ENCODE data around the gene UBE2E2. TPM values are rescaled to one million over a fixed set of nuclear protein-coding genes. Genes with fewer than 3 reads are reported as not detected.

Gene UBE2E2
- total RNA-seq, 4 donors from 2014 or later, result 7.9 to 44.7 (median 26.6) TPM

GRCh38 chr3:23459889-23460546 is 256.9 kb downstream of the UBE2E2 start:
- H3K27me3 ChIP-seq, result no peaks in the 10 kb centered on the region
- intact Hi-C loops (cut with DNase I; ENCODE audit: low total_unique reads) (no loop called here), in situ Hi-C loops (cut with MboI; ENCODE audit: low sequenced_read_pairs in 4 of 4) (no loop called here)
- peak overlapping the region in 3 of 4 donors; percentile 57 to 77 (median 64) for H3K27ac ChIP-seq
- no peaks in the 10 kb centered on the region for H3K36me3 ChIP-seq
- no peaks in the 10 kb centered on the region for H3K9me3 ChIP-seq
- peaks cover 30 to 50% of the 10 kb centered on the region in 2 donors for H3K4me1 ChIP-seq
- TF ChIP-seq CTCF (IDR thresholded peaks at IDR 0.05 in 4 of 5, conservative IDR thresholded peaks at IDR 0.05 in 1 of 5) (no peak), POLR2A (IDR thresholded peaks at IDR 0.05) (no peak)
- peak overlapping the region in 3 of 4 donors; percentile 7 to 26 (median 11) for H3K4me3 ChIP-seq
- ATAC-seq, result peak; percentile 87 to 93
- DNase-seq, result peak; percentile 26 to 45

- in situ Hi-C loops (cut with MboI; ENCODE audit: low sequenced_read_pairs in 4 of 4) (no loop called here), intact Hi-C loops (cut with DNase I; ENCODE audit: low total_unique reads) (no loop called here)
- Histone ChIP-seq H3K27me3 (no peaks in the 10 kb centered on the region), H3K36me3 (no peaks in the 10 kb centered on the region), H3K4me1 (peaks cover 30 to 47% of the 10 kb centered on the region in 2 donors), H3K27ac (no peak overlapping the region), H3K9me3 (no peaks in the 10 kb centered on the region), H3K4me3 (no peak overlapping the region)
- no peak for DNase-seq
- no peak for ATAC-seq
- TF ChIP-seq CTCF (IDR thresholded peaks at IDR 0.05 in 4 of 5, conservative IDR thresholded peaks at IDR 0.05 in 1 of 5), result no peak
- no peak for TF ChIP-seq POLR2A (IDR thresholded peaks at IDR 0.05)
These were observed 257.9 kb downstream of the UBE2E2 start for GRCh38 chr3:23461069-23461468.

- DNase-seq (no peak), ATAC-seq (no peak)
- Histone ChIP-seq H3K9me3 (no peaks in the 10 kb centered on the region), H3K27me3 (no peaks in the 10 kb centered on the region), H3K4me3 (no peak overlapping the region), H3K4me1 (peaks cover 29 to 48% of the 10 kb centered on the region in 2 donors), H3K27ac (no peak overlapping the region), H3K36me3 (no peaks in the 10 kb centered on the region)
- TF ChIP-seq CTCF (IDR thresholded peaks at IDR 0.05 in 4 of 5, conservative IDR thresholded peaks at IDR 0.05 in 1 of 5) (no peak), POLR2A (IDR thresholded peaks at IDR 0.05) (no peak)
- intact Hi-C loops (cut with DNase I; ENCODE audit: low total_unique reads), result no loop called here
- in situ Hi-C loops (cut with MboI; ENCODE audit: low sequenced_read_pairs in 4 of 4), result no loop called here
These were observed 260.7 kb downstream of the UBE2E2 start for GRCh38 chr3:23463791-23464190.

GRCh38 chr3:23465569-23465968 is 262.4 kb downstream of the UBE2E2 start:
- H3K4me1 ChIP-seq, result peaks cover 27 to 48% of the 10 kb centered on the region in 2 donors
- intact Hi-C loops (cut with DNase I; ENCODE audit: low total_unique reads) (no loop called here), in situ Hi-C loops (cut with MboI; ENCODE audit: low sequenced_read_pairs in 4 of 4) (no loop called here)
- H3K27ac ChIP-seq, result no peak overlapping the region
- H3K4me3 ChIP-seq, result no peak overlapping the region
- DNase-seq (no peak), ATAC-seq (no peak)
- no peaks in the 10 kb centered on the region for H3K36me3 ChIP-seq
- TF ChIP-seq CTCF (IDR thresholded peaks at IDR 0.05 in 4 of 5, conservative IDR thresholded peaks at IDR 0.05 in 1 of 5) (no peak), POLR2A (IDR thresholded peaks at IDR 0.05) (no peak)
- no peaks in the 10 kb centered on the region for H3K27me3 ChIP-seq
- no peaks in the 10 kb centered on the region for H3K9me3 ChIP-seq

- H3K27ac ChIP-seq, result no peak overlapping the region
- ATAC-seq, result no peak
- H3K4me1 ChIP-seq, result peaks cover 18 to 35% of the 10 kb centered on the region in 2 donors
- no peaks in the 10 kb centered on the region for H3K9me3 ChIP-seq
- no peak for TF ChIP-seq POLR2A (IDR thresholded peaks at IDR 0.05)
- TF ChIP-seq CTCF (IDR thresholded peaks at IDR 0.05 in 4 of 5, conservative IDR thresholded peaks at IDR 0.05 in 1 of 5), result no peak
- intact Hi-C loops (cut with DNase I; ENCODE audit: low total_unique reads) (no loop called here), in situ Hi-C loops (cut with MboI; ENCODE audit: low sequenced_read_pairs in 4 of 4) (no loop called here)
- DNase-seq, result no peak
- no peaks in the 10 kb centered on the region for H3K27me3 ChIP-seq
- no peak overlapping the region for H3K4me3 ChIP-seq
- no peaks in the 10 kb centered on the region for H3K36me3 ChIP-seq
These were observed 265.1 kb downstream of the UBE2E2 start for GRCh38 chr3:23468203-23468602.

Data from gastrocnemius medialis (tissue), 4 donors.